GM19043 (cell line): Measurements from ENCODE around the gene IL1F10.
A peak's percentile ranks its signal among the peaks of the same experiment; 100 is the strongest.

Experiments
- ATAC-seq: cut with Tn5 transposase; IDR thresholded peaks from one replicate; pipeline ENCODE4 v1.9.1; 2021; ENCODE audit warnings: low read depth; ENCODE audit not compliant: unreplicated experiment

IL1F10 gene

GRCh38 chr2:113105047-113105785 is 37.4 kb downstream of the IL1F10 start:
- no peak for ATAC-seq

- ATAC-seq = no peak
These were observed 43.4 kb downstream of the IL1F10 start for GRCh38 chr2:113111121-113111520.

- no peak for ATAC-seq
These were observed 44.1 kb downstream of the IL1F10 start for GRCh38 chr2:113111823-113112287.

GRCh38 chr2:113112441-113112840 is 44.7 kb downstream of the IL1F10 start:
- no peak for ATAC-seq

- ATAC-seq = no peak
These were observed 45.1 kb downstream of the IL1F10 start for GRCh38 chr2:113112871-113113270.

GRCh38 chr2:113113807-113114206 is 46.0 kb downstream of the IL1F10 start:
- ATAC-seq = no peak

GRCh38 chr2:113114224-113114945 is 46.6 kb downstream of the IL1F10 start:
- no peak for ATAC-seq

GRCh38 chr2:113114996-113115395 is 47.2 kb downstream of the IL1F10 start:
- ATAC-seq = no peak

- ATAC-seq = no peak
These were observed 48.6 kb downstream of the IL1F10 start for GRCh38 chr2:113116100-113116958.

- ATAC-seq = no peak
These were observed 49.9 kb downstream of the IL1F10 start for GRCh38 chr2:113117541-113118262.

GRCh38 chr2:113118263-113118657 is 50.5 kb downstream of the IL1F10 start:
- no peak for ATAC-seq

- no peak for ATAC-seq
These were observed 51.3 kb downstream of the IL1F10 start for GRCh38 chr2:113119111-113119510.

GRCh38 chr2:113120861-113121260 is 53.1 kb downstream of the IL1F10 start:
- no peak for ATAC-seq

GRCh38 chr2:113122364-113122763 is 54.6 kb downstream of the IL1F10 start:
- no peak for ATAC-seq

- no peak for ATAC-seq
These were observed 56.0 kb downstream of the IL1F10 start for GRCh38 chr2:113123726-113124125.

GRCh38 chr2:113124181-113124961 is 56.6 kb downstream of the IL1F10 start:
- peak; percentile 49 for ATAC-seq
